ENCODE results near the gene POM121L2. TPM values are rescaled to one million over a fixed set of nuclear protein-coding genes. Genes with fewer than 3 reads are reported as not detected.

POM121L2 gene
- total and polyA plus RNA-seq, 7 donors = 0.08 TPM; not detected in 6

- 81 to 92% (median 87%) methylated on average over 2 of the region's 2 CpGs for WGBS, 3 donors
- Histone ChIP-seq H3K27ac (no peak overlapping the region), H3K36me3 (ENCODE audit: insufficient read depth in 1 of 2, low read depth in 1 of 2) (no peaks in the 10 kb centered on the region), H3K4me1 (no peaks in the 10 kb centered on the region), H3K27me3 (ENCODE audit: insufficient read depth in 3 of 3, low read length in 2 of 3) (peaks cover 17 to 96% (median 26%) of the 10 kb centered on the region in 3 donors), H3K9me3 (no peaks in the 10 kb centered on the region), H3K4me3 (no peak overlapping the region)
- TF ChIP-seq, protein P1, sequence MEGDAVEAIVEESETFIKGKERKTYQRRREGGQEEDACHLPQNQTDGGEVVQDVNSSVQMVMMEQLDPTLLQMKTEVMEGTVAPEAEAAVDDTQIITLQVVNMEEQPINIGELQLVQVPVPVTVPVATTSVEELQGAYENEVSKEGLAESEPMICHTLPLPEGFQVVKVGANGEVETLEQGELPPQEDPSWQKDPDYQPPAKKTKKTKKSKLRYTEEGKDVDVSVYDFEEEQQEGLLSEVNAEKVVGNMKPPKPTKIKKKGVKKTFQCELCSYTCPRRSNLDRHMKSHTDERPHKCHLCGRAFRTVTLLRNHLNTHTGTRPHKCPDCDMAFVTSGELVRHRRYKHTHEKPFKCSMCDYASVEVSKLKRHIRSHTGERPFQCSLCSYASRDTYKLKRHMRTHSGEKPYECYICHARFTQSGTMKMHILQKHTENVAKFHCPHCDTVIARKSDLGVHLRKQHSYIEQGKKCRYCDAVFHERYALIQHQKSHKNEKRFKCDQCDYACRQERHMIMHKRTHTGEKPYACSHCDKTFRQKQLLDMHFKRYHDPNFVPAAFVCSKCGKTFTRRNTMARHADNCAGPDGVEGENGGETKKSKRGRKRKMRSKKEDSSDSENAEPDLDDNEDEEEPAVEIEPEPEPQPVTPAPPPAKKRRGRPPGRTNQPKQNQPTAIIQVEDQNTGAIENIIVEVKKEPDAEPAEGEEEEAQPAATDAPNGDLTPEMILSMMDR (IDR thresholded peaks at IDR 0.05) = no peak
- DNase-seq (no peak), ATAC-seq (no peak)
- intact Hi-C loops (cut with DNase I) = no loop called here
These were observed 25.9 kb downstream of the POM121L2 start for GRCh38 chr6:27286141-27286540.

DNA sequence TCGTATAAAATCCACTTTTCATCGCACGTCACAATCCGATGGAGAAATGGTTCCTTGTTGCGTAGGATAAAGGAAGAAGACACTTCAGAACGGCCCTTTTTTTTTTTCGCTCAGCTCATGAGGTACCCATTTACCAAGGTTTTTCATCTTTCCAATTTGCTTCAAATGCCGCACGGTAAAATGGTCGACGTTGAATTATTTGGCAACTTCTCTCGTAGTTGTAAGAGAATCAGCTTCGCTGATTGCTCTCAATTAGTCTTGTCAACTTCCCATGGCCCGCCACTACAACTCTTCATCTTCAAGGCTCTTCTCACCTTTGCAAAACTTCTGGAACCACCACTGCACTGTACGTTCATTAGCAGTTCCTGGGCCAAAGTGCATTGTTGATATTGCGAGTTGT, 28.8 kb downstream of the POM121L2 start:
- DNase-seq = no peak
- no peaks in the 10 kb centered on the region for H3K9me3 ChIP-seq
- H3K27me3 ChIP-seq (ENCODE audit: insufficient read depth in 3 of 3, low read length in 2 of 3) = peaks cover 24 to 91% (median 24%) of the 10 kb centered on the region in 3 donors
- H3K36me3 ChIP-seq (ENCODE audit: insufficient read depth in 1 of 2, low read depth in 1 of 2) = no peaks in the 10 kb centered on the region
- no peak for ATAC-seq
- H3K4me1 ChIP-seq = no peaks in the 10 kb centered on the region
- intact Hi-C loops (cut with DNase I) = no loop called here
- H3K27ac ChIP-seq = no peak overlapping the region
- 9 to 10% (median 10%) methylated on average over 16 of the region's 16 CpGs for WGBS, 3 donors
- TF ChIP-seq, protein P1 (IDR thresholded peaks at IDR 0.05) = no peak
- H3K4me3 ChIP-seq = no peak overlapping the region

- Histone ChIP-seq H3K9me3 (no peaks in the 10 kb centered on the region), H3K36me3 (ENCODE audit: insufficient read depth in 1 of 2, low read depth in 1 of 2) (no peaks in the 10 kb centered on the region), H3K27ac (no peak overlapping the region), H3K27me3 (ENCODE audit: insufficient read depth in 3 of 3, low read length in 2 of 3) (peaks cover 29 to 89% (median 31%) of the 10 kb centered on the region in 3 donors), H3K4me3 (no peak overlapping the region), H3K4me1 (no peaks in the 10 kb centered on the region)
- 26 to 30% (median 29%) methylated on average over 1 of the region's 1 CpG for WGBS, 3 donors
- ATAC-seq = no peak
- intact Hi-C loops (cut with DNase I) = no loop called here
- DNase-seq = no peak
- TF ChIP-seq, protein P1 (IDR thresholded peaks at IDR 0.05) = no peak
These were observed 30.5 kb downstream of the POM121L2 start for GRCh38 chr6:27281569-27281968.

DNA sequence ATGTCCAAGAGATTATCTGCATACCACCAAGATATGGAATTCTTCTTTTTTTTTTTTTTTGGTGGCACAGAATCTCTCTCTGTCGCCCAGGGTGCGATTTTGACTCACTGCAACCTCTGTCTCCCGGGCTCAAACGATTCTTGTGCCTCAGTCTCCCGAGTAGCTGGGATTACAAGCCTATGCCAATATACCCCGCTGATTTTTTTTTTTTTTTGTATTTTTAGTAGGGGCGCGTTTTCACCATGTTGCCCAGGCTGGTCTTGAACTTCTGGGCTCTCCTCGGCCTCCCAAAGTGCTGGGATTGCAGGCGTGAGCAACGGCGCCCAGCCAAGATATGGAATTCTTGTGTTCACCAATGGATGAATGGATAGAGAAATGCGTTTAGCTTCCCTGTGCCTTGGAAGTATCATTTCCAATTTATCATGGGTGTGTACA, 31.0 kb downstream of the POM121L2 start:
- no peak for DNase-seq
- Histone ChIP-seq H3K4me3 (no peak overlapping the region), H3K36me3 (ENCODE audit: insufficient read depth in 1 of 2, low read depth in 1 of 2) (no peaks in the 10 kb centered on the region), H3K27me3 (ENCODE audit: insufficient read depth in 3 of 3, low read length in 2 of 3) (peaks cover 29 to 89% (median 30%) of the 10 kb centered on the region in 3 donors), H3K4me1 (no peaks in the 10 kb centered on the region), H3K9me3 (no peaks in the 10 kb centered on the region), H3K27ac (no peak overlapping the region)
- WGBS, 3 donors = 7 to 11% (median 9%) methylated on average over 13 of the region's 13 CpGs
- TF ChIP-seq, protein P1 (IDR thresholded peaks at IDR 0.05) = no peak
- ATAC-seq = no peak
- intact Hi-C loops (cut with DNase I) = no loop called here

GRCh38 chr6:27280540-27281000, 31.5 kb downstream of the POM121L2 start:
- Histone ChIP-seq H3K4me1 (no peaks in the 10 kb centered on the region), H3K36me3 (ENCODE audit: insufficient read depth in 1 of 2, low read depth in 1 of 2) (no peaks in the 10 kb centered on the region), H3K9me3 (no peaks in the 10 kb centered on the region), H3K27me3 (ENCODE audit: insufficient read depth in 3 of 3, low read length in 2 of 3) (peaks cover 29 to 89% (median 30%) of the 10 kb centered on the region in 3 donors), H3K27ac (no peak overlapping the region), H3K4me3 (no peak overlapping the region)
- intact Hi-C loops (cut with DNase I) = no loop called here
- ATAC-seq = no peak
- DNase-seq = no peak
- 5 to 8% (median 6%) methylated on average over 9 of the region's 9 CpGs for WGBS, 3 donors
- TF ChIP-seq, protein P1 (IDR thresholded peaks at IDR 0.05) = no peak
